ENCODE measurements around the gene SIRT6.

The SIRT6 gene

DNA sequence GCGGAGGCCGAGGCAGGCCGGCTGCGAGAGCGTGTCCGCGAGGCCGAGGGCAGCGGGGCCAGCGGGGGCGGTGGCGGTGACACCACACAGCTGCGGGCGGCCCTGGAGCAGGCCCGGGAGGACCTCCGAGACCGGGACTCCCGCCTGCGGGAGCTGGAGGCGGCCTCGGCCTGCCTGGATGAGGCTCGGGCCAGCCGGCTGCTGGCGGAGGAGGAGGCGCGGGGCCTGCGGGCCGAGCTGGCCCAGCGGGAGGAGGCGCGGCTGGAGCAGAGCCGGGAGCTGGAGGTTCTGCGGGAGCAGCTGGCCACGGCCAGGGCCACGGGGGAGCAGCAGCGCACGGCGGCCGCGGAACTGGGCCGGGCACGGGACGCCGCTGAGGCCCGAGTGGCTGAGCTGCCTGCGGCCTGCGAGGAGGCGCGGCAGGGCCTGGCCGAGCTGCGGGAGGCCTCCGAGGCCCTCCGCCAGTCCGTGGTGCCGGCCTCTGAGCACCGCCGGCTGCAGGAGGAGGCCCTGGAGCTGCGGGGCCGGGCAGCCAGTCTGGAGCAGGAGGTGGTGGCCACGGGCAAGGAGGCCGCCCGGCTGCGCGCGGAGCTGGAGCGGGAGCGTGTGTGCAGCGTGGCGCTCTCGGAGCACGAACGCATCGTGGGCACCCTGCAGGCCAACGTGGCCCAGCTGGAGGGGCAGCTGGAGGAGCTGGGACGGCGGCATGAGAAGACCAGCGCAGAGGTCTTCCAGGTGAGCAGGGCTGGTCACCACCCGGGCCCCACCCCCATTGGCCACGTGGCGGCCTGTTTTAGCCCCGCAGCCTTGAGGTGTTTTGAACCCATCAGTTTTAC is 35.3 kb upstream of the SIRT6 start:
- Histone ChIP-seq H3K4me1 (ENCODE audit: control insufficient read depth, insufficient read depth, low read length) (no peaks in the 10 kb centered on the region), H3K9me3 (ENCODE audit: control insufficient read depth, low read length) (no peaks in the 10 kb centered on the region), H3K36me3 (ENCODE audit: control insufficient read depth, insufficient read depth, low read length) (no peaks in the 10 kb centered on the region), H3K9ac (ENCODE audit: low read length) (no peak overlapping the region), H3K27me3 (ENCODE audit: control insufficient read depth, insufficient read depth, low read length) (no peaks in the 10 kb centered on the region), H3K4me3 (ENCODE audit: low read length) (no peak overlapping the region)

DNA sequence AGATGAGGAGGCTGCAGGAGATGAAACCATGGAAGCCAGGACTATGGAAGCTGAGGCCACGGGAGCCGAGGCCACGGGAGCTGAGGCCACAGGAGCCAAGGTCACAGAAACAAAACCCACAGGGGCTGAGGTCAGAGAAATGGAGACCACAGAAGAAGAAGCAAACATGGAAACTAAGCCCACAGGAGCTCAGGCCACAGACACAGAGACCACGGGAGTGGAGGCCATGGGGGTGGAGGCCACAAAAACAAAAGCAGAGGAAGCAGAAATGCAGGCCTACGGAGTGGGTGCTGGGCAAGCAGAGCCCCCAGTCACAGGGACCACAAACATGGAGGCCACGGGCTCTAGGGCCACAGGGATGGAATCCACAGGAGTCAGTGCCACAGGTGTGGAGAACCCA is 34.5 kb upstream of the SIRT6 start:
- Histone ChIP-seq H3K4me1 (ENCODE audit: control insufficient read depth, insufficient read depth, low read length) (no peaks in the 10 kb centered on the region), H3K9me3 (ENCODE audit: control insufficient read depth, low read length) (no peaks in the 10 kb centered on the region), H3K9ac (ENCODE audit: low read length) (no peak overlapping the region), H3K27me3 (ENCODE audit: control insufficient read depth, insufficient read depth, low read length) (no peaks in the 10 kb centered on the region), H3K4me3 (ENCODE audit: low read length) (no peak overlapping the region), H3K36me3 (ENCODE audit: control insufficient read depth, insufficient read depth, low read length) (no peaks in the 10 kb centered on the region)

DNA sequence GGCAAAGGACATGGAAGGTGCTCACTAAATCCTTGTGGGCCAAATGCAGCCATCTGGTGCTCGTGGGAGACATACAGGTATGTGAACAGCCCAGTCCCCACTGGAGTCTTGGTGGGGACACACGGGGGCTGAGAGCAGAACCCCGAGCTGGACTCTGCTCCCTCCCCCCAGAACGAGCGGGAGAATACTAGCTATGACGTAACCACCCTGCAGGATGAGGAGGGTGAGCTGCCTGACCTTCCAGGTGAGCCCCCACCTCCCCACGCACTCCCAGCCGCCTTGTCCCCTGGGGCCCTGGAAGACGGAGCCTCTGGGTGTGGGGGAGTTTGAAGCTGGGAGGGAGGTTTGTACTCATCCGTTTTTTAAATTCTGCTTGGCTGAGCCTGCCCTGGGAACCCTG is 33.4 kb upstream of the SIRT6 start:
- Histone ChIP-seq H3K4me3 (ENCODE audit: low read length) (no peak overlapping the region), H3K4me1 (ENCODE audit: control insufficient read depth, insufficient read depth, low read length) (no peaks in the 10 kb centered on the region), H3K27me3 (ENCODE audit: control insufficient read depth, insufficient read depth, low read length) (no peaks in the 10 kb centered on the region), H3K36me3 (ENCODE audit: control insufficient read depth, insufficient read depth, low read length) (no peaks in the 10 kb centered on the region), H3K9me3 (ENCODE audit: control insufficient read depth, low read length) (no peaks in the 10 kb centered on the region), H3K9ac (ENCODE audit: low read length) (no peak overlapping the region)

DNA sequence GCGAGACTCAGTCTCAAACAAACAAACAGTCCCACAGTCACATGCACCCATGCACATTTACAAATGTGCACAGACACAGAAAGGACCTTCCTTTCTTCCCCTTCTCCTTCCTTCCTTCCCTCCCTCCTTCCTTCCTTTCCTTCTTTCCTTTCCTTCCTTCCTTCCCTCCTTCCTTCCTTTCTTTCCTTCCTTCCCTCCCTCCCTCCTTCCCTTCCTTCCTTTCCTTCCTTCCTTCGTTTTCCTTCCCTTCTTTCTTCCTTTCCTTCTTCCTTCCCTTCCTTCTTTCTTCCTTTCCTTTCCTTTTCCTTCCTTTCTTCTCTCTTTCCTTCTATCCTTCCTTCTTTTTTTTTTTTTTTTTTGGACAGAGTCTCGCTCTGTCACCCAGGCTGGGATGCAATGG is 30.8 kb upstream of the SIRT6 start:
- no peak overlapping the region for H3K4me3 ChIP-seq (ENCODE audit: low read length)
- H3K9me3 ChIP-seq (ENCODE audit: control insufficient read depth, low read length), result no peaks in the 10 kb centered on the region
- no peaks in the 10 kb centered on the region for H3K4me1 ChIP-seq (ENCODE audit: control insufficient read depth, insufficient read depth, low read length)

DNA sequence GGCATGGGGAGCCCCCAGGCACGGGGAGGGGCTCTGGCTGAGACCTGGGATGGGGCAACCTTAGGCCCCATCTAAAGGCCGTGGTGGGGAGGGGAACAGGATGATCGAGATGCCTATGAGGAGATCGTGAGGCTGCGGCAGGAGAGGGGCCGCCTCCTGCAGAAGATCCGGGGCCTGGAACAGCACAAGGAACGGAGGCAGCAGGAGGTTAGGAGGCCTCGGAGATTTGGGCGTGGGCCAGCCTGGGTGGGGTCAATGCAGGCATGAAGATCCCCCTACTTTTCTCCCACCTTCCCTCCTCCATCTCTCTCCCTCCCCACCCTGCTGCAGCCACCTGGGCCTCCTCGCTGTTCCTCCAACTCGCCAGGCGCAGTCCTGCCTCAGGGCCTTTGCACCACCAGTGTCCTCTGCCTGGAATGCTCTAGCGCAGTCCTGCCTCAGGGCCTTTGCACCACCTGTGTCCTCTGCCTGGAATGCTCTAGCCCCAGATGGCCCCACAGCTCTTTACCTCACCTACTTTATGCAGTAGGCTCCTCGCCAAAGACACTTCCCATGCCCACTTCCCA is 27.9 kb upstream of the SIRT6 start:
- H3K4me3 ChIP-seq (ENCODE audit: low read length), result no peak overlapping the region
- H3K9me3 ChIP-seq (ENCODE audit: control insufficient read depth, low read length), result no peaks in the 10 kb centered on the region
- H3K9ac ChIP-seq (ENCODE audit: low read length), result no peak overlapping the region
- no peaks in the 10 kb centered on the region for H3K4me1 ChIP-seq (ENCODE audit: control insufficient read depth, insufficient read depth, low read length)
- no peaks in the 10 kb centered on the region for H3K27me3 ChIP-seq (ENCODE audit: control insufficient read depth, insufficient read depth, low read length)
- H3K36me3 ChIP-seq (ENCODE audit: control insufficient read depth, insufficient read depth, low read length), result no peaks in the 10 kb centered on the region

More for the DNA sequence above, 30.8 kb upstream of the SIRT6 start:
- no peaks in the 10 kb centered on the region for H3K36me3 ChIP-seq (ENCODE audit: control insufficient read depth, insufficient read depth, low read length)
- H3K27me3 ChIP-seq (ENCODE audit: control insufficient read depth, insufficient read depth, low read length), result no peaks in the 10 kb centered on the region
- H3K9ac ChIP-seq (ENCODE audit: low read length), result no peak overlapping the region

DNA sequence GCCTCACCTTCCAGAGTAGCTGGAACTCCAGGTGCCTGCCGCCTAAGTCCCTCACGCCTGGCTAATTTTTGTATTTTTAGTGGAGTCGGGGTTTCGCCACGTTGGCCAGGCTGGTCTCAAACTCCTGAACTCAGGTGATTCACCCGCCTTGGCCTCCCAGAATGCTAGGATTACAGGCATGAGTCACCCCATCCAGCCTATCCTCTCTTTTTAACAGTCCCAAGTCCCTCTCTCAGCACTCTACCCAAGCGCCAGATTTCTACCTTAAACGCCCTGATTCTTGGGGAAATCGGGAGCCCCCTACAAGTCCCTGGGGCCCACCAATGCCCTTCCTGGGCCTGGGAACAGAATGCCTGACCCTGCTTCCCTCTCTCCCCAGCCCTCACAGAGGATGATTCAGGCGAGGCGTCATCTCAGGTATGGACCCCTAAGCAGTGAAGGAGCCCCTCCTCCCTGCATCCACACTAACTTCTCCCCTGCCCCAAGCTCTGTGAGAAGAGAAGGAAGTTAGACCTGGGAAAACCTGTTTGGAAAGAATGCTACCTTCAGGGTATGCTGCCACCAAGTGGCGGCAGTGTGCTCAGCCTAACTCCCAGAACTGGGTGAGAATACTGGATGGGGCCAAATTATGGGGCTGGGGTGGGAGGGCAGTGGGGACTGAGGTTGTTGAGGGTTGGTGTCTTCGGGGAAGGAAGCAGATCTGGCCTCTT is 26.2 kb upstream of the SIRT6 start:
- Histone ChIP-seq H3K4me1 (ENCODE audit: control insufficient read depth, insufficient read depth, low read length) (no peaks in the 10 kb centered on the region), H3K36me3 (ENCODE audit: control insufficient read depth, insufficient read depth, low read length) (no peaks in the 10 kb centered on the region), H3K9ac (ENCODE audit: low read length) (no peak overlapping the region), H3K4me3 (ENCODE audit: low read length) (no peak overlapping the region), H3K27me3 (ENCODE audit: control insufficient read depth, insufficient read depth, low read length) (no peaks in the 10 kb centered on the region), H3K9me3 (ENCODE audit: control insufficient read depth, low read length) (no peaks in the 10 kb centered on the region)

DNA sequence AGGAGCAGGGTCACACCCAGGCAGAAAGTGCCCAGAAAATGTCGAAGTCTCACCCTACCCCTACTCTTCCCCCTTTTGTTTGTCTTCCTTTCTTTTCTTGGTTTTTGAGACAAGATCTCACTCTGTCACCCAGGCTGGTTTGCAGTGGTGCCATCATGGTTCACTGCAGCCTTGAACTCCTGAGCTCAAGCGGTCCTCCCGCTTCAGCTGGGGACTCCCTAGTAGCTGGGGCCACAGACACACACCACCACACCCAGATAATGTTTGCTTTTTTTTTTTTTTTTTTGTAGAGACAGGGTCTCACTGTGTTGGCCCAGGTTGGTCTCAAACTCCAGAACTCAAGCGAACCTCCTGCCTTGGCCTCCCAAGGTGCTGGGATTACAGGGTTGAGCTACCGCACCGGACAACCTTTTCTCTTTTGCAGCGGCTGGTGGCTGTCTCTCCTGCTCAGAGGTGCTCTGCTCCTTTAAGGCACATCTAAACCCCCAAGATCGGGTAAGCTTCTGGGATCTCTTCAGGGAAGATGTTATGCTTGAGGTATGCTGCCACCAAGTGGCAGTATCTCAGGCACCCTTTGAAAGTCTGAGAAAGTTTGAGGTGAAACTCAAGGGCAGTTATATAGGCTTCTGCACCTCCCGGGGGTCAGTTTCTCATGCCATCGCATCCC is 24.6 kb upstream of the SIRT6 start:
- Histone ChIP-seq H3K4me1 (ENCODE audit: control insufficient read depth, insufficient read depth, low read length) (no peaks in the 10 kb centered on the region), H3K36me3 (ENCODE audit: control insufficient read depth, insufficient read depth, low read length) (no peaks in the 10 kb centered on the region), H3K27me3 (ENCODE audit: control insufficient read depth, insufficient read depth, low read length) (no peaks in the 10 kb centered on the region), H3K9me3 (ENCODE audit: control insufficient read depth, low read length) (no peaks in the 10 kb centered on the region), H3K4me3 (ENCODE audit: low read length) (no peak overlapping the region), H3K9ac (ENCODE audit: low read length) (no peak overlapping the region)

DNA sequence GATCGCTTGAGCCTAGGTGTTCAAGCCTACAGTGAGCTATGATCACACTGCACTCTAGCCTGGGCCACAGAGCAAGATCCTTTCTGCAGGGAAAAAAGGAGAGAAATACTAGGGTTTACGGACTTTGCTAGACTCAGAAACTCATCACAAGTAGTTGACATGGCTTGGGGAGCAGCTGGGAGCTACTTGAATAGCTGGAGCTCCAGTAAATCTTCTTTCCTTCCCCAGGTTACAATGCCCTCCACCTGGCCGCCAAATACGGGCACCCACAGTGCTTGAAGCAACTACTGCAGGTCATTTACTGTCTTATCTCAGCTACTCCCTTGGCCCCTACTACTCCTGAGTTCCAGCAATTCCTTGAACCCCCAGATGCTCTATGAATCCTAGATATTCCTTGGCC is 19.4 kb upstream of the SIRT6 start:
- Histone ChIP-seq H3K9ac (ENCODE audit: low read length) (no peak overlapping the region), H3K36me3 (ENCODE audit: control insufficient read depth, insufficient read depth, low read length) (no peaks in the 10 kb centered on the region), H3K4me3 (ENCODE audit: low read length) (no peak overlapping the region), H3K9me3 (ENCODE audit: control insufficient read depth, low read length) (no peaks in the 10 kb centered on the region), H3K4me1 (ENCODE audit: control insufficient read depth, insufficient read depth, low read length) (no peaks in the 10 kb centered on the region), H3K27me3 (ENCODE audit: control insufficient read depth, insufficient read depth, low read length) (peaks cover 16% of the 10 kb centered on the region)

DNA sequence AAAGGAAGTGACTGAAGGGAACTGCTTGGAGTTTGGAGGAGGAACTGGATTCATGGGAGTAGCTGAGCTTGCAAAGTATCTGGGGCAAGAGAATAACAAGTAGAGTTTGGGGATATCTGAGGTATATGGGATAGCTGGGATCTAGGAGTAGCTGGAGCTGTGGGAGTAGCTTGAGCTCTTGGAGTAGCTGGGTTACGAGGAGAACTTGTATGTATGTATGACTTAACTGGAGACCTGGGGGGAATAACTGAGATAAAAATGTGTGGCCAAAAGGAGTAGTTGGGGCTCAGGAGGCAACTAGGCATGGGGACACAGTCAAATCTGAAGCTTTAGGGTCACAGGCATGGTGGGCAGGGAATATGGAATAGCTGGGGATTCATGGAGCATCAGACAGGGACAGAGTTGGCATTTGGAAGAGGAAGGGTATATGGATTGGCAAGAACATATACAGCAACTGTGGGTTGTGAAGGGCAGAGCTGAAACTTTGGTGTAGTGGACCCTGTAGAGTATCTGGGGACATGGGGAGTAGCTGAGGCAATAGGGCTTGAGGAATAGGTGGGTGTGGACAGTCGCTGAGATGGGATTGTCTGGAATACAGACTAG is 18.7 kb upstream of the SIRT6 start:
- H3K27me3 ChIP-seq (ENCODE audit: control insufficient read depth, insufficient read depth, low read length), result peaks cover 21% of the 10 kb centered on the region
- H3K9ac ChIP-seq (ENCODE audit: low read length), result no peak overlapping the region
- no peaks in the 10 kb centered on the region for H3K36me3 ChIP-seq (ENCODE audit: control insufficient read depth, insufficient read depth, low read length)
- H3K4me3 ChIP-seq (ENCODE audit: low read length), result no peak overlapping the region
- no peaks in the 10 kb centered on the region for H3K9me3 ChIP-seq (ENCODE audit: control insufficient read depth, low read length)
- no peaks in the 10 kb centered on the region for H3K4me1 ChIP-seq (ENCODE audit: control insufficient read depth, insufficient read depth, low read length)

DNA sequence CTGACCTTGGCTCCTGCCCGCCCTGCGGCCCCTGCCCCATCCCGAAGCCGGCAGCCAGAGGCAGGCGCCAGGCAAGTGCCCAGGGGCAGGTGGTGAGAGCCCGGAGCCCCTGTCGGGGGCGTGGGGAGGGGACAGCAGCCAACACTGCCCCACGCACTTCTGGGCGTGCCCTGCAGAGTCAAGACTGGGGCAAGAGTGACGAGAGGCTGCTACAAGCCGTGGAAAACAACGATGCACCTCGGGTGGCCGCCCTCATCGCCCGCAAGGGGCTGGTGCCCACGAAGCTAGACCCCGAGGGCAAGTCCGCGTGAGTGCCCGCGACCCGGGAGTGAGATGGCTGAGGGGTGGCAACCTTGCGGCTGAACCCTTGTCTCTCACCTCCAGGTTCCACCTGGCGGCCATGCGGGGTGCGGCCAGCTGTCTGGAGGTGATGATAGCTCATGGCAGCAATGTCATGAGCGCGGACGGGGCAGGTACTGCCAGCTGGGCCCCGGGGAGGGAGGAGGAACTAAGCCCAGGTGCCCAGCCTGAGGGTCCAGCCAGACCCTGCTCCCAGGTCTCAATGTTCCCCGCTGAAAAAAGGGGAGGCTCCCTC is 17.4 kb upstream of the SIRT6 start:
- H3K9me3 ChIP-seq (ENCODE audit: control insufficient read depth, low read length), result no peaks in the 10 kb centered on the region
- no peak overlapping the region for H3K4me3 ChIP-seq (ENCODE audit: low read length)
- H3K4me1 ChIP-seq (ENCODE audit: control insufficient read depth, insufficient read depth, low read length), result no peaks in the 10 kb centered on the region
- no peak overlapping the region for H3K9ac ChIP-seq (ENCODE audit: low read length)
- no peaks in the 10 kb centered on the region for H3K36me3 ChIP-seq (ENCODE audit: control insufficient read depth, insufficient read depth, low read length)
- H3K27me3 ChIP-seq (ENCODE audit: control insufficient read depth, insufficient read depth, low read length), result peaks cover 24% of the 10 kb centered on the region

DNA sequence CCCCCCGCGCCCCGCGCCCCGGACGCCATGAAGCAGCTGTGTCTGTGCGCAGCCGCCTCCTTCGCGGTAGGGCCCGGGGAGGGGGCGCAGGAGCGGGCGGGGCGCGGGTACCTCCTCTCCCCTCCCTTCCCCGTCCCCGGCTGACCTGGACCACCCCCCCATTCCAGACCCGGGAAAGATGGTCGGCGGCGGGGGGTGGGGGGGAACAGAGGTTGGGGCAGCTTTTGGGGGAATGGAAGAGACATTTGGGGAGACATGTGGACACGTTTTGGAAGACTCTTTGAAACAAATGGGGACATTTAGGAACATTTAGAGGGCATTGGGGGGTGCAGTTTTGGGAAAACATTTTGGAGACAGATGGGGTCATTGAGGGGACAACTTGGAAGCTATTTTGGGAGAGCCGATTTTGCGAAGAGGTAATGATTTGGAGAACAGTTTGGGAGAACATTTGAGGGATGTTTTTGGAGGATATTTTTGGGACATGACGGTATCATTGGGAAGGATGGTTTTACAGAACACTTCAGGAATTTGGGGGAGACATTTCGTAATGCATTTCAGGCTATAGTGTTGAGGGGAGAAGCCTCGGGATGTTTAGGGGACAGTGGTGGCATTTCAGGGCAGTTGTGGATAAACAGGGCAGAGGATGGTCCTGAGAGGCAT is 16.2 kb upstream of the SIRT6 start:
- peaks cover 28% of the 10 kb centered on the region for H3K27me3 ChIP-seq (ENCODE audit: control insufficient read depth, insufficient read depth, low read length)
- no peaks in the 10 kb centered on the region for H3K9me3 ChIP-seq (ENCODE audit: control insufficient read depth, low read length)
- H3K36me3 ChIP-seq (ENCODE audit: control insufficient read depth, insufficient read depth, low read length), result no peaks in the 10 kb centered on the region
- H3K4me3 ChIP-seq (ENCODE audit: low read length), result no peak overlapping the region
- no peaks in the 10 kb centered on the region for H3K4me1 ChIP-seq (ENCODE audit: control insufficient read depth, insufficient read depth, low read length)
- no peak overlapping the region for H3K9ac ChIP-seq (ENCODE audit: low read length)

All from mucosa of stomach (tissue), 1 donor.